Measurements from ENCODE around the gene DIAPH2. TPM values are rescaled to one million over a fixed set of nuclear protein-coding genes. Genes with fewer than 3 reads are reported as not detected.

The DIAPH2 gene
- total RNA-seq, 1 experiment from 2014 or later = 10.9 TPM

DNA sequence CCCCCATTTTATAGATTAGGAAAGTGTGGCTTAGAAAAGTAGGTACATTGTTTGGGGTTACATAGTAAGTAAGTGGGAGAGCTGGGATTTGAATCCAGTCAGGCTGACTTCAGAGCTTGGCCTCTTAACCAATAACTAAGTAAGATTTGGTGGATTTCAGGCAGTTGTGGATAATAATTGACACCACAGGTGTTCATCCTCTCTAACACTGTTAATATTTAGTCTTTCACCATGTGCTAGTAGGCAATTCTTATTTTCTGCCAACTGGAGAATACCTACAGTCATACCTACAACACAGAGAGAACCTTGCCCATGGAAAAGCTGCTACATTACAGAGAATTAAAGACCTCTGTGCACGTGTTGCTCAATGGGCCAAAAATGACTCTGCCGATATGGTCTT lies 89.5 kb downstream of the DIAPH2 start:
- H3K9me3 ChIP-seq (ENCODE audit: control insufficient read depth in 1 of 2, insufficient read depth in 1 of 2, low read depth in 1 of 2, low read length in 2 of 2) = no peaks in the 10 kb centered on the region
- no peaks in the 10 kb centered on the region for H3K4me1 ChIP-seq (ENCODE audit: control insufficient read depth in 1 of 2, insufficient read depth in 2 of 2, low read length in 2 of 2)
- no peak overlapping the region for H3K4me2 ChIP-seq (ENCODE audit: low read length)
- RAD21 ChIA-PET (ENCODE audit: low non-redundant PET in 1 of 2, low total read pairs in 2 of 2, uncharacterized antibody in 2 of 2, unreplicated experiment in 2 of 2) = no interaction called here
- POLR2A ChIA-PET = no interaction called here
- TF ChIP-seq, protein P1, sequence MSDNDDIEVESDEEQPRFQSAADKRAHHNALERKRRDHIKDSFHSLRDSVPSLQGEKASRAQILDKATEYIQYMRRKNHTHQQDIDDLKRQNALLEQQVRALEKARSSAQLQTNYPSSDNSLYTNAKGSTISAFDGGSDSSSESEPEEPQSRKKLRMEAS (IDR thresholded peaks at IDR 0.05) = no peak
- TF ChIP-seq POLR2AphosphoS5 (IDR thresholded peaks at IDR 0.05; ENCODE audit: low read depth, low read length) = no peak
- TF ChIP-seq EZH2phosphoT487 (IDR thresholded peaks at IDR 0.05; ENCODE audit: borderline replicate concordance) = no peak
- no peak for TF ChIP-seq RAD21 (IDR thresholded peaks at IDR 0.05; ENCODE audit: low read depth)
- TF ChIP-seq YY1 (IDR thresholded peaks at IDR 0.05; ENCODE audit: extremely low read depth, insufficient replicate concordance, low read depth, low read length) = no peak
- TF ChIP-seq, protein P2, sequence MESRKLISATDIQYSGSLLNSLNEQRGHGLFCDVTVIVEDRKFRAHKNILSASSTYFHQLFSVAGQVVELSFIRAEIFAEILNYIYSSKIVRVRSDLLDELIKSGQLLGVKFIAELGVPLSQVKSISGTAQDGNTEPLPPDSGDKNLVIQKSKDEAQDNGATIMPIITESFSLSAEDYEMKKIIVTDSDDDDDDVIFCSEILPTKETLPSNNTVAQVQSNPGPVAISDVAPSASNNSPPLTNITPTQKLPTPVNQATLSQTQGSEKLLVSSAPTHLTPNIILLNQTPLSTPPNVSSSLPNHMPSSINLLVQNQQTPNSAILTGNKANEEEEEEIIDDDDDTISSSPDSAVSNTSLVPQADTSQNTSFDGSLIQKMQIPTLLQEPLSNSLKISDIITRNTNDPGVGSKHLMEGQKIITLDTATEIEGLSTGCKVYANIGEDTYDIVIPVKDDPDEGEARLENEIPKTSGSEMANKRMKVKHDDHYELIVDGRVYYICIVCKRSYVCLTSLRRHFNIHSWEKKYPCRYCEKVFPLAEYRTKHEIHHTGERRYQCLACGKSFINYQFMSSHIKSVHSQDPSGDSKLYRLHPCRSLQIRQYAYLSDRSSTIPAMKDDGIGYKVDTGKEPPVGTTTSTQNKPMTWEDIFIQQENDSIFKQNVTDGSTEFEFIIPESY (IDR thresholded peaks at IDR 0.05; ENCODE audit: extremely low read depth, insufficient replicate concordance, low read length) = no peak
- TF ChIP-seq, protein P3, sequence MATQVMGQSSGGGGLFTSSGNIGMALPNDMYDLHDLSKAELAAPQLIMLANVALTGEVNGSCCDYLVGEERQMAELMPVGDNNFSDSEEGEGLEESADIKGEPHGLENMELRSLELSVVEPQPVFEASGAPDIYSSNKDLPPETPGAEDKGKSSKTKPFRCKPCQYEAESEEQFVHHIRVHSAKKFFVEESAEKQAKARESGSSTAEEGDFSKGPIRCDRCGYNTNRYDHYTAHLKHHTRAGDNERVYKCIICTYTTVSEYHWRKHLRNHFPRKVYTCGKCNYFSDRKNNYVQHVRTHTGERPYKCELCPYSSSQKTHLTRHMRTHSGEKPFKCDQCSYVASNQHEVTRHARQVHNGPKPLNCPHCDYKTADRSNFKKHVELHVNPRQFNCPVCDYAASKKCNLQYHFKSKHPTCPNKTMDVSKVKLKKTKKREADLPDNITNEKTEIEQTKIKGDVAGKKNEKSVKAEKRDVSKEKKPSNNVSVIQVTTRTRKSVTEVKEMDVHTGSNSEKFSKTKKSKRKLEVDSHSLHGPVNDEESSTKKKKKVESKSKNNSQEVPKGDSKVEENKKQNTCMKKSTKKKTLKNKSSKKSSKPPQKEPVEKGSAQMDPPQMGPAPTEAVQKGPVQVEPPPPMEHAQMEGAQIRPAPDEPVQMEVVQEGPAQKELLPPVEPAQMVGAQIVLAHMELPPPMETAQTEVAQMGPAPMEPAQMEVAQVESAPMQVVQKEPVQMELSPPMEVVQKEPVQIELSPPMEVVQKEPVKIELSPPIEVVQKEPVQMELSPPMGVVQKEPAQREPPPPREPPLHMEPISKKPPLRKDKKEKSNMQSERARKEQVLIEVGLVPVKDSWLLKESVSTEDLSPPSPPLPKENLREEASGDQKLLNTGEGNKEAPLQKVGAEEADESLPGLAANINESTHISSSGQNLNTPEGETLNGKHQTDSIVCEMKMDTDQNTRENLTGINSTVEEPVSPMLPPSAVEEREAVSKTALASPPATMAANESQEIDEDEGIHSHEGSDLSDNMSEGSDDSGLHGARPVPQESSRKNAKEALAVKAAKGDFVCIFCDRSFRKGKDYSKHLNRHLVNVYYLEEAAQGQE (IDR thresholded peaks at IDR 0.05; ENCODE audit: low read depth) = no peak
- TF ChIP-seq CEBPB (IDR thresholded peaks at IDR 0.05; ENCODE audit: low read depth) = no peak
- CTCF ChIA-PET = no interaction called here
- no peaks in the 10 kb centered on the region for H3K27me3 ChIP-seq (ENCODE audit: insufficient read depth, low read length)
- no peak overlapping the region for H3K4me3 ChIP-seq (replicated peaks in 1 of 2; ENCODE audit: low read depth in 1 of 2, low read length in 2 of 2)
- H3K9ac ChIP-seq (ENCODE audit: low read length) = no peak overlapping the region
- H3K79me2 ChIP-seq (ENCODE audit: insufficient read depth, low read length) = no peaks in the 10 kb centered on the region
- H4K20me1 ChIP-seq (ENCODE audit: insufficient read depth) = no peaks in the 10 kb centered on the region
- ATAC-seq (no peak), DNase-seq (ENCODE audit: low read depth, low spot score) (no peak)
- intact Hi-C loops (cut with micrococcal nuclease) = loop anchor here (10.0 kb wide), 1 partner anchor 911 kb away; no protein-coding TSS in a partner anchor
- H3K9me2 ChIP-seq (ENCODE audit: insufficient read depth) = no peaks in the 10 kb centered on the region
- no TSS peak for BruUV-seq (replicated peaks)
- H2AFZ ChIP-seq (ENCODE audit: low read depth, low read length, poor library complexity, severe bottlenecking) = no peak overlapping the region
- H3K36me3 ChIP-seq (ENCODE audit: control insufficient read depth in 1 of 2, insufficient read depth in 2 of 2, low read length in 2 of 2) = no peaks in the 10 kb centered on the region
- no peak overlapping the region for H3K27ac ChIP-seq (ENCODE audit: low read depth, low read length)

Measured in HCT116 (cell line).